ENCODE data around the gene DNAJB6.

DNA sequence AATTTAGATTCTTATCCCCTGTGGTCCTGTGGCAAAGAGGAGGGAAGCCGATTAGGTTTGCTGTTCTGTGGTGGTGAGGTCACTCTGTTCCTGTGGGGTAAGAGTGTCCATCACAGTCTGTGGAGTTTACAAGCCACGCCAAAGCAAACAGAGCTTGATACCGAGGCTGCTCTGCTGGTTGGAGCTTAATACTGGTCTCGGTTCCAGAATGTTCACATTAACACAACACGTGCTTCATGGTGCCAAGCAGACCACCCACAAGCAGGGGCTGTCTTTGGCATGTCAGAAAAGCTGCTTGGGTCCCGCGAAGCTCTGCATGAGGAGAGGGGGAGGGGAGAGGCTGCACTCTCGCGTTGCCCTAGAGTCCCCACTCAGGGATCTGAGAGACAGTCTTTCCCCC lies 47.5 kb downstream of the DNAJB6 start:
- TF ChIP-seq, protein P1, sequence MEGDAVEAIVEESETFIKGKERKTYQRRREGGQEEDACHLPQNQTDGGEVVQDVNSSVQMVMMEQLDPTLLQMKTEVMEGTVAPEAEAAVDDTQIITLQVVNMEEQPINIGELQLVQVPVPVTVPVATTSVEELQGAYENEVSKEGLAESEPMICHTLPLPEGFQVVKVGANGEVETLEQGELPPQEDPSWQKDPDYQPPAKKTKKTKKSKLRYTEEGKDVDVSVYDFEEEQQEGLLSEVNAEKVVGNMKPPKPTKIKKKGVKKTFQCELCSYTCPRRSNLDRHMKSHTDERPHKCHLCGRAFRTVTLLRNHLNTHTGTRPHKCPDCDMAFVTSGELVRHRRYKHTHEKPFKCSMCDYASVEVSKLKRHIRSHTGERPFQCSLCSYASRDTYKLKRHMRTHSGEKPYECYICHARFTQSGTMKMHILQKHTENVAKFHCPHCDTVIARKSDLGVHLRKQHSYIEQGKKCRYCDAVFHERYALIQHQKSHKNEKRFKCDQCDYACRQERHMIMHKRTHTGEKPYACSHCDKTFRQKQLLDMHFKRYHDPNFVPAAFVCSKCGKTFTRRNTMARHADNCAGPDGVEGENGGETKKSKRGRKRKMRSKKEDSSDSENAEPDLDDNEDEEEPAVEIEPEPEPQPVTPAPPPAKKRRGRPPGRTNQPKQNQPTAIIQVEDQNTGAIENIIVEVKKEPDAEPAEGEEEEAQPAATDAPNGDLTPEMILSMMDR (IDR thresholded peaks at IDR 0.05 in 2 of 3, conservative IDR thresholded peaks at IDR 0.05 in 1 of 3; ENCODE audit: borderline replicate concordance in 1 of 3, insufficient read depth in 1 of 3, low read depth in 2 of 3, low read length in 2 of 3), result no peak
- TF ChIP-seq POLR2AphosphoS5 (IDR thresholded peaks at IDR 0.05; ENCODE audit: low read depth, low read length), result no peak
- no peak for TF ChIP-seq EZH2phosphoT487 (IDR thresholded peaks at IDR 0.05; ENCODE audit: borderline replicate concordance)
- TF ChIP-seq YY1 (IDR thresholded peaks at IDR 0.05; ENCODE audit: extremely low read depth, insufficient replicate concordance, low read depth, low read length), result no peak
- TF ChIP-seq SP1 (IDR thresholded peaks at IDR 0.05; ENCODE audit: low read depth), result no peak
- TF ChIP-seq, protein P2, sequence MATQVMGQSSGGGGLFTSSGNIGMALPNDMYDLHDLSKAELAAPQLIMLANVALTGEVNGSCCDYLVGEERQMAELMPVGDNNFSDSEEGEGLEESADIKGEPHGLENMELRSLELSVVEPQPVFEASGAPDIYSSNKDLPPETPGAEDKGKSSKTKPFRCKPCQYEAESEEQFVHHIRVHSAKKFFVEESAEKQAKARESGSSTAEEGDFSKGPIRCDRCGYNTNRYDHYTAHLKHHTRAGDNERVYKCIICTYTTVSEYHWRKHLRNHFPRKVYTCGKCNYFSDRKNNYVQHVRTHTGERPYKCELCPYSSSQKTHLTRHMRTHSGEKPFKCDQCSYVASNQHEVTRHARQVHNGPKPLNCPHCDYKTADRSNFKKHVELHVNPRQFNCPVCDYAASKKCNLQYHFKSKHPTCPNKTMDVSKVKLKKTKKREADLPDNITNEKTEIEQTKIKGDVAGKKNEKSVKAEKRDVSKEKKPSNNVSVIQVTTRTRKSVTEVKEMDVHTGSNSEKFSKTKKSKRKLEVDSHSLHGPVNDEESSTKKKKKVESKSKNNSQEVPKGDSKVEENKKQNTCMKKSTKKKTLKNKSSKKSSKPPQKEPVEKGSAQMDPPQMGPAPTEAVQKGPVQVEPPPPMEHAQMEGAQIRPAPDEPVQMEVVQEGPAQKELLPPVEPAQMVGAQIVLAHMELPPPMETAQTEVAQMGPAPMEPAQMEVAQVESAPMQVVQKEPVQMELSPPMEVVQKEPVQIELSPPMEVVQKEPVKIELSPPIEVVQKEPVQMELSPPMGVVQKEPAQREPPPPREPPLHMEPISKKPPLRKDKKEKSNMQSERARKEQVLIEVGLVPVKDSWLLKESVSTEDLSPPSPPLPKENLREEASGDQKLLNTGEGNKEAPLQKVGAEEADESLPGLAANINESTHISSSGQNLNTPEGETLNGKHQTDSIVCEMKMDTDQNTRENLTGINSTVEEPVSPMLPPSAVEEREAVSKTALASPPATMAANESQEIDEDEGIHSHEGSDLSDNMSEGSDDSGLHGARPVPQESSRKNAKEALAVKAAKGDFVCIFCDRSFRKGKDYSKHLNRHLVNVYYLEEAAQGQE (IDR thresholded peaks at IDR 0.05; ENCODE audit: low read depth), result no peak
- TF ChIP-seq SRF (IDR thresholded peaks at IDR 0.05; ENCODE audit: low read depth), result no peak
- TF ChIP-seq CEBPB (IDR thresholded peaks at IDR 0.05; ENCODE audit: low read depth), result no peak
- TF ChIP-seq POLR2A (IDR thresholded peaks at IDR 0.05; ENCODE audit: borderline replicate concordance, extremely low read depth, insufficient read depth, insufficient read length), result no peak
- TF ChIP-seq, protein P3, sequence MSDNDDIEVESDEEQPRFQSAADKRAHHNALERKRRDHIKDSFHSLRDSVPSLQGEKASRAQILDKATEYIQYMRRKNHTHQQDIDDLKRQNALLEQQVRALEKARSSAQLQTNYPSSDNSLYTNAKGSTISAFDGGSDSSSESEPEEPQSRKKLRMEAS (IDR thresholded peaks at IDR 0.05), result no peak
- TF ChIP-seq, protein P4, sequence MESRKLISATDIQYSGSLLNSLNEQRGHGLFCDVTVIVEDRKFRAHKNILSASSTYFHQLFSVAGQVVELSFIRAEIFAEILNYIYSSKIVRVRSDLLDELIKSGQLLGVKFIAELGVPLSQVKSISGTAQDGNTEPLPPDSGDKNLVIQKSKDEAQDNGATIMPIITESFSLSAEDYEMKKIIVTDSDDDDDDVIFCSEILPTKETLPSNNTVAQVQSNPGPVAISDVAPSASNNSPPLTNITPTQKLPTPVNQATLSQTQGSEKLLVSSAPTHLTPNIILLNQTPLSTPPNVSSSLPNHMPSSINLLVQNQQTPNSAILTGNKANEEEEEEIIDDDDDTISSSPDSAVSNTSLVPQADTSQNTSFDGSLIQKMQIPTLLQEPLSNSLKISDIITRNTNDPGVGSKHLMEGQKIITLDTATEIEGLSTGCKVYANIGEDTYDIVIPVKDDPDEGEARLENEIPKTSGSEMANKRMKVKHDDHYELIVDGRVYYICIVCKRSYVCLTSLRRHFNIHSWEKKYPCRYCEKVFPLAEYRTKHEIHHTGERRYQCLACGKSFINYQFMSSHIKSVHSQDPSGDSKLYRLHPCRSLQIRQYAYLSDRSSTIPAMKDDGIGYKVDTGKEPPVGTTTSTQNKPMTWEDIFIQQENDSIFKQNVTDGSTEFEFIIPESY (IDR thresholded peaks at IDR 0.05; ENCODE audit: extremely low read depth, insufficient replicate concordance, low read length), result no peak
- TF ChIP-seq JUND (IDR thresholded peaks at IDR 0.05), result no peak
- TF ChIP-seq EZH2 (IDR thresholded peaks at IDR 0.05), result no peak
